HUDEP-2 (cell line): ENCODE results near the gene POMGNT2.
A peak's percentile ranks its signal among the peaks of the same experiment; 100 is the strongest.

Experiments used
- DNase-seq, 76 experiments: peaks; one replicate each; lab custom pipeline; 2025; ENCODE audit not compliant: unreplicated experiment in 76 of 76; lab: John Stamatoyannopoulos, UW

POMGNT2 gene

GRCh38 chr3:43104039-43104438 is 1.8 kb downstream of the POMGNT2 start:
- no peak for DNase-seq

DNA sequence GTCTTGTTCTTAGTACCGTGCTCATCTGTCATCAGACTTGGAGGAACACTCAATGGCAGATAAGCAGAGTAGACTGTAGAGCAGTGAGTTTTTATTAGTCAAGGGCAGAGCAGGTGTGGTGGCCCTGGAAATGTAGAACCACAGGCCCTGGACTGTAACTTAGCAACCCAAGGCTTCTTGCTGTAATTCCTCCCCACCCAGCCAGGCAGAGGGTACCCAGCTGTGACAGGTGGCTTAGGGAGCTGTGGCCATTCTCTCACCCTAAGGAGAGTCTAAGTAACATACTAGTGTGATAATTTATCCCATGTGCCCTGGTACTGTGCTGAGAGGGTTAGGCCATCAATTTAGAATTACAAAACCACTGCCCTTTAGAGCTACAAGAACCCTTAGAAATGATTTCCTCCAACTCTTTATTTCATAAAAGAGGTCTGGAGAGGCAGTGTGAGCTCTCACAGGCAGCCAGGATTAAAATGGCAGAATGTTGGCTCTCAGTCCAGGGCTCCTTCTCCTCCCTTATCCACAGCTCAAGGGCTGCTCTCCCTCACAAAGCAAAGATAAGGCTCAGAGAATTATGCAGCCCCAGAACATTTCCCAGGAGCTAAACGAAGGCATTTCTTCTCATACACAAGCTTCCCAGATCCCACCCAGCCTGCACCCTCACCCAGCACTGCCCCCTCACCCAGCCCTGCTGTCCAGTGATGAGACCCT is 3.0 kb downstream of the POMGNT2 start:
- peak in 4 of 76 experiments; percentile 2 to 12 (median 3) for DNase-seq

DNA sequence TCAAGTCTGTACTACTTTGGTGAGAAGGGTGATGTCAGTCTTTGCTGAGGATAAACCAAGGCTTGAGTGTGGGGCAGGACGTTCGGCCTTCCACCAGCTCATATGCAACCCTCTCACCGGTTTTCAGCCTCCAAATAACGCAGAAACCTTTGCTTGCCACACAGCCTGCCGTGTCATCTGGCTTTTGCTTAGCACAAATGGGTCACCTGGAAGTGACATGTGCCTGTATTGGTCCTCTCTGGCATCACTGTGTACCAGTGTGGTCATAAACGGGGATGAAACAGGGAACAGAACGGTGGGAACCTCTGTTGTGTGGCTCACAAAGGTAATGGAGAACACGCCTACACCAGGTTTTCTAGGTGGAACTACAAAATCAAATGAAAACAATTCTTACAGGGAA is 7.1 kb downstream of the POMGNT2 start:
- no peak for DNase-seq

DNA sequence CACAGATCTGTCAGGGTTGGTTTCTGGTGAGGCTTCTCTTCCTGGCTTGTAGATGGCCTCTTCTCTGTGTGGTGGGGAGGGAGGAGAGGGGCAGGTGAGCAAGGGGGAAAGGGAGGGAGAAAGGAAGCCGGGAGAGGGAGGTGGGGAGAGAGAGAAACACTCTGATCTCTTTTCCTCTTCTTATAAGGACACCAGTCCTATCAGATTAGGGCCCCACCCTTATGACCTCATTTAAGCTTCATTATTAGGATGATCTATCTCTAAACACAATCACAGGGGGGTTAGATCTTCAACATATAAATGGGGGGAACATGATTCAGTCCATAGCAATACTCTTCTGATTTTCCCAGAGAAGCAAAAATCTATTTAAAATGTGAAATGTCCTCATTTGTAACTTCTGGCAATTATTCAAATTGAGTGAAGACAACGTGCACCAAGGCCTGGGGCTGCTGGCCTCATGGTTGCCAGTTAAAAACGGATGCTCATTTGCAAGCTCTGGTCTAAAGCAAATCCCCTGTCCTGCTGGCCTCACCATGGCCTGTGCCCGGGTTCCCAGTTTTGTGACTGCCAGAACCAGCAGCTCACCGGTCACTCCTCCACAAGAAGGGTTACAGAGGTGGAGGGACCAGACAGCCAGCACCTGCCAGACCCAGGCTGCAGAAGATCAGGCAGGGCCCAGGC is 8.3 kb downstream of the POMGNT2 start:
- DNase-seq = no peak

DNA sequence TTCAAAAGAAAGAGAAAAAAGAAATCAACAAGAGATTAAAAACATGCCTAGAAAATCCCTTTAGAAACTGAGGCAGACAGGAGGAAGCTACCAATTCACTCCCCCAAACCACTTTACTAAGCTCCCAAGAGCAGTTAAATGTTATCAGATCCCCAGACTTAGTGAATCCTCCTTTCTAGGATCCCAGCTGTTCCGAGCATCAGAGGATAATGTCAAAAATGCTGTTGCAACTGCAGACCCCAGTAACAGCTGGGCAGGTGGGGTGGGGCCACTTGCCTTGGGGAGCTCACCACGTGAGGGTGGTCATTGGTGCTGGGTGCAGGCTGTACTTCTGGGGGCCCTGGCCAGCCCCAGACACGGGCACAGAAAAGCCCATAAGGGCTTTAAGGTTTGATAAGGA is 9.1 kb downstream of the POMGNT2 start:
- no peak for DNase-seq

- DNase-seq = no peak
These were observed 10.5 kb downstream of the POMGNT2 start for GRCh38 chr3:43095370-43095769.

GRCh38 chr3:43094851-43095250 is 11.0 kb downstream of the POMGNT2 start:
- DNase-seq = no peak

GRCh38 chr3:43094381-43094780 is 11.5 kb downstream of the POMGNT2 start:
- no peak for DNase-seq

DNA sequence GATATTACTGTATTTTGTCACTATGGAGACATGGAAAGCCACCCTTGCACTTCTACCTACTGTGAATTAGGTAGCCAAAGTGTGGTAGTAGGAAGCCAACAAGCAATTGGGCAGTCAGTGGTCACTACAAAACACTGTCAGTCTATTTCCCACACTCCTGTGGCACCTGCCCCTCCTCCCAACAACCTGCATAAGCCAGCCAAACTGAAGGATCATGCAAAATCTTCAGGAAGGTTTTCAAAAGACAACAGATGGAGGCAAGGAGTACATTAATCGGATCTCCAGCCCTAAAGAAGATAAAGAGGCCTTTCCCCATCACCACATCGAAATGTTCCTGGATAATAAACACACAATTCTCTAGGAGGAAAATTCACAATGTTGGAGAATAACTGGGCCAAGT is 11.9 kb downstream of the POMGNT2 start:
- DNase-seq = no peak

GRCh38 chr3:43093006-43093405 is 12.9 kb downstream of the POMGNT2 start:
- no peak for DNase-seq

DNA sequence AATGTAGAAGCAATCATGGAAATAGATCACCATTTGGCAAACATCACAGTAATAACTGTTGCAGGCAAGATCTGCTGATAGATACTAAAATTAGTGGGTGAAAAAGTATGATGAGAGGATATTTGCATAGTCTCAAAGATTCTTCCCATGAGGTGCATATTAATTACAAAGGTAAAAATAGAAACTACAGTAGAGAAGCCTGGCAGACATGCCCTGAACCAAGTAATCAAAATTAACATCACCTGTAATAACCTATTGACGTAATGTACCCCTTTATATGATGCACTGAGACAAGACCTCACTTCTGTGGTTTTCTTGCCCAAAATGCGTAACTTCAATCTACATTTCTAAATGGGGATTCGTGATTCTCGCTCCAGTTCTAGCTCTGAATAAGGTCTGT is 14.4 kb downstream of the POMGNT2 start:
- DNase-seq = no peak

GRCh38 chr3:43090238-43090637 is 15.6 kb downstream of the POMGNT2 start:
- no peak for DNase-seq

DNA sequence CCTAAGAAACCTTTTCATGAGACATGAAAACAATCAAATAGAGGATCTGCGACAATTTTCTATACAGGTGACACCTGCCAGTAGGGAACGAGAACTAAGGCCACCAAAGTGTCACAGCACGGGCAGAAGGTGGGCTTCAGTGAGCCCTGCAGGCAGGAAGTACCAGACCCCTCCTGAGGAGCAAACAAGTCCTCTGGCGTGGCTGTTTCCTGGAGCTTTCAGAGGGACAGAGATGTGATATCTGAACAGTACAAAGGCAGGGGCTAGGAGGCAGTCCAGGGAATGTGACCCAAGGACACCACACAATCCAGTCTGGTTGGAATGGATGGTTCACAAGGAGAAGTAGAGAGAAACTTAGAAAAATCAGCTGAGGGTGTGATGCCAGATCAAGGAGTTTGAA is 16.8 kb downstream of the POMGNT2 start:
- no peak for DNase-seq

DNA sequence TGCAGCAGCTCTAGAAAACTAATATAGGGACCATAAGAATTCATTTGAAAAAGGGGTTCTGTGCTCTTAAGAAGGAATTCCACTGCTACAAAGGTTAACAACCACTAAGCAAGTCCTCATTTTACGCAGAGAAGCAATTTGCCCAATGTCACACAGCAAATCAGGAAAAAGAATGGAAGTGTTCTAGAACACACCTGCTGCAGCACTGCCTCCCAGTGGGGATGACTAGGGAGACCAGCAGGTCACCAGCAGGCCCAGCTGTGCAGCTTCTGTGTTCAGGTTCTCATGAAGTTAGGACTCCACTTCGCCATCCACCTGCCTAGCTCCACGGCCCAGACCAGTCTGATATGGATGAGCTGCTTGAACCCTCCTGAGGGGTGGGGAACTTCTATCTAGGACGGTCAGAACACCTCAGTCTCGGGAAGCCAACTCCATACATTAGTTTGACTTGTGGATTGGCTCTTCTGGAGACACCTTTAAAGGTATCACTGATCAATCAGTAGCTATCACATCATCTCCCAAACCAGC is 18.6 kb downstream of the POMGNT2 start:
- no peak for DNase-seq

GRCh38 chr3:43086460-43087165 is 19.3 kb downstream of the POMGNT2 start:
- no peak for DNase-seq

DNA sequence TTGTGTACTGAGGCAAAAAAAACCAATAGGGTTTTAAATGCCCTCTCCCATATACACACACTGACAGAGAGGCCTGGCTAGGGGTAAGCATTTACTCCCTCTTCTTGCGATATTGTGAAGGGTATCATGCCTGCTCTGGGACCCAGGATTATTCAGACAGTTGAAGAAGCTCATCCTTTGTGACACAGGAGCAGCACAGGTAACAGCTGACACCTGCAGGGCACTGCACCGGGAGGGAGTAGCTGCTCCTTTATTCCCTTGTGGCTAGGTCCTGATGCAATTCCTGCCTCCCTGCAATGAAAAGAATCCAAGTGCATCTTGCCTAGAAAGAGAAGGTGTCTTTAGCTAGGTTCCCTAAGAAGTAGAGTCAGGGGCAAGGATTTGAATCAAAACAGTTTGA is 23.4 kb downstream of the POMGNT2 start:
- no peak for DNase-seq

- no peak for DNase-seq
These were observed 24.1 kb downstream of the POMGNT2 start for GRCh38 chr3:43081796-43082195.

DNA sequence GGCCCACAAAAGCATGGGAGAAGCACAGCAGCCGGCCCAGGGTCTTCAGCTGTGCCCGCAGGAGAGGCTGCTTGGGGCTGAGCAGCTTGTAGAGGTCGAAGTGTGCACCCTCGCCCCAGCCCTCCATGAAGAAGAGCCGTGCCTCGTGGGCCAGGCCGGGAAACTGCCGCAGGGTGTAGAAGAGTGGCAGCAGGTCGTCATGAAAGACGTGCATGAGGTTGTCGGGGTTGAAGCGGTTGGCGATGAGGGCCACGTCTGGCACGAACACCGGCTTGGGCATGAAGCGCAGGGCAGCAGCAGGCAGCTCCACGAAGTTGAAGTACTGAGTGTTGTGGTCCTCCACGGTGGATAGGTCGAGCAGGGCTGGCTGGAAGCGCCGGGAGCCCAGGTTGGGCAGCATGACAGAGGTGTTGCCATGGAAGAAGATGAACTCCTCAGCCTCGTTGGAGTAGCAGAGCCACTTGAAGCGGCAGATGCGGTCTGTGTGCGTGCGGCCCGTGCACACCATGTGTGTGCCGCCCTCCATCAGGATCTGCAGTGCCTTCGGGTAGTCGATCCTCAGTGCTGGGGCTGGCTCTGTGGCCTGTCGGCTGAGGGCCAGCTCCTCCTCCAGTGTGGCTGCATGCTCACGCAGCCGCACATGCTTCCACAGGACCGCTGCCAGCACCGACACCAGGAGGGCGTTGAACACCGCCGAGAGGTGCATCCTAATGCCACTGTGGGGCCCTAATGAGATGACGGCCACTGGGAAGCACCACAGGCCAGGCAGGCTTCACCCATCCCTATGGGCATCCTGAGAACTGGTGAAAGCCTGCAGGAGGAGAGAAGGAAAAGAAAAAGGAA is 24.9 kb downstream of the POMGNT2 start:
- no peak for DNase-seq

- DNase-seq = no peak
These were observed 26.1 kb downstream of the POMGNT2 start for GRCh38 chr3:43079536-43080332.

DNA sequence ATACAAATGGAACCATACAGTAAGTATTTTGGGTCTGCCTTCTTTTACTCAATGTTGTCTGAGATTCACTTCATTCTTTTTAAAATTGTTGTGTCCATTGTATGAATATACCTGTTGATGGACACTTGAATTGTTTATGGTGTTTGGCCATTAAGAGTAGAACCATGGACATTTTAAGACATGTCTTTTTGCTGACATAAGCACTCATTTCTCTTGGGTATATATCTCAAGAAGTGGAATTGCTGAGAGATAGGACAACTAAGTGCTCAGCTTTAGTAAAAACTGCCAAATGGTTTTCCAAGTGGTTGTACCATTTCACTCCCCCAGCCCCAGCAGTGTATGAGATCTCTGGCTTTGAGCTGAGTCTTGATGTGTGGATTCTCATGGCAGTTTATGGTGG is 28.2 kb downstream of the POMGNT2 start:
- DNase-seq = no peak
